ENCODE measurements around the gene SYT1. TPM values are rescaled to one million over a fixed set of nuclear protein-coding genes. Genes with fewer than 3 reads are reported as not detected.

The SYT1 gene
- total RNA-seq, 2 donors from 2014 or later = 1.3 to 1.9 TPM

DNA sequence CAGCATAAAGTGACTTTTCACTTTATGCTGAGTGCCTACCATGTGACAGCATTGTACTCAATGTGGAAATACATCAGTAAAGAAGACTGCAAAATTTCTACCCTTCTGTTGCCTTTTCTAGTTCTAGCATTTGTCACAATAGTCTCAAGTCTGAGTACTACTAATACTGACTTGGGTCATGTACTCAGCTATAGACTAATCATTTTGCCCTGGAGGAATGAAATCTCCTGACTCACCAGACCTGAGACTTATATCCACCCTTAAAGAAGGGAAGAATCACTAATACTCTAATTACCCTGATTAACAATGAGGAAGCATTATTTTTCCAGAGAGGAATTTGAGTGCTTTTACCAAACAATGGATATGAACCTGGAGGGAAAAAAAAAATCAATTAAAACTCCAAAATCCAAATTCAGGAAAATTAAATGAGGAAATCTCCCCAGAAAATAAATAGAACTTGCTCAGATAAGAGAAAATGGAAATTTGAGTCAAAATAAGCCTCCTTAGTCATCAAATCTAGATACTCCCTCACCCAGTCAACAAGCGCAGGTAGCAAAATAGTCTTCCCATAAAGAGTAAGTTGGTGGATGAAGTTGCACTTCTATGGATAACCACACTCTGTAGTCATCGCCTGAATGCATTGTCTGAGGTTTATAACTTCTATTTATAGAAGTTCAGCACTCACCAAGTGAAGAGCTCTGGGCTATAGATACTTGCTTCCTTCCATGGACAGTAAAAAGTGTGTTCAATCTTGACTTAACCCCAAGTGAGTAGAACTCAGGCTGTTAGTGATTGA is 386.6 kb downstream of the SYT1 start:
- Histone ChIP-seq H3K27me3 (replicated peaks; ENCODE audit: insufficient read depth) (no peaks in the 10 kb centered on the region), H3K9me3 (no peaks in the 10 kb centered on the region), H3K4me1 (ENCODE audit: control insufficient read depth in 1 of 2, low read depth in 2 of 2) (no peaks in the 10 kb centered on the region), H3K27ac (no peak overlapping the region), H3K4me3 (no peak overlapping the region), H3K36me3 (no peaks in the 10 kb centered on the region)
- no peak for DNase-seq (ENCODE audit: low spot score)
- ATAC-seq (ENCODE audit: insufficient number of reproducible peaks, low FRiP score, low read depth) = no peak
- TF ChIP-seq, protein P1, sequence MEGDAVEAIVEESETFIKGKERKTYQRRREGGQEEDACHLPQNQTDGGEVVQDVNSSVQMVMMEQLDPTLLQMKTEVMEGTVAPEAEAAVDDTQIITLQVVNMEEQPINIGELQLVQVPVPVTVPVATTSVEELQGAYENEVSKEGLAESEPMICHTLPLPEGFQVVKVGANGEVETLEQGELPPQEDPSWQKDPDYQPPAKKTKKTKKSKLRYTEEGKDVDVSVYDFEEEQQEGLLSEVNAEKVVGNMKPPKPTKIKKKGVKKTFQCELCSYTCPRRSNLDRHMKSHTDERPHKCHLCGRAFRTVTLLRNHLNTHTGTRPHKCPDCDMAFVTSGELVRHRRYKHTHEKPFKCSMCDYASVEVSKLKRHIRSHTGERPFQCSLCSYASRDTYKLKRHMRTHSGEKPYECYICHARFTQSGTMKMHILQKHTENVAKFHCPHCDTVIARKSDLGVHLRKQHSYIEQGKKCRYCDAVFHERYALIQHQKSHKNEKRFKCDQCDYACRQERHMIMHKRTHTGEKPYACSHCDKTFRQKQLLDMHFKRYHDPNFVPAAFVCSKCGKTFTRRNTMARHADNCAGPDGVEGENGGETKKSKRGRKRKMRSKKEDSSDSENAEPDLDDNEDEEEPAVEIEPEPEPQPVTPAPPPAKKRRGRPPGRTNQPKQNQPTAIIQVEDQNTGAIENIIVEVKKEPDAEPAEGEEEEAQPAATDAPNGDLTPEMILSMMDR (IDR thresholded peaks at IDR 0.05) = no peak

DNA sequence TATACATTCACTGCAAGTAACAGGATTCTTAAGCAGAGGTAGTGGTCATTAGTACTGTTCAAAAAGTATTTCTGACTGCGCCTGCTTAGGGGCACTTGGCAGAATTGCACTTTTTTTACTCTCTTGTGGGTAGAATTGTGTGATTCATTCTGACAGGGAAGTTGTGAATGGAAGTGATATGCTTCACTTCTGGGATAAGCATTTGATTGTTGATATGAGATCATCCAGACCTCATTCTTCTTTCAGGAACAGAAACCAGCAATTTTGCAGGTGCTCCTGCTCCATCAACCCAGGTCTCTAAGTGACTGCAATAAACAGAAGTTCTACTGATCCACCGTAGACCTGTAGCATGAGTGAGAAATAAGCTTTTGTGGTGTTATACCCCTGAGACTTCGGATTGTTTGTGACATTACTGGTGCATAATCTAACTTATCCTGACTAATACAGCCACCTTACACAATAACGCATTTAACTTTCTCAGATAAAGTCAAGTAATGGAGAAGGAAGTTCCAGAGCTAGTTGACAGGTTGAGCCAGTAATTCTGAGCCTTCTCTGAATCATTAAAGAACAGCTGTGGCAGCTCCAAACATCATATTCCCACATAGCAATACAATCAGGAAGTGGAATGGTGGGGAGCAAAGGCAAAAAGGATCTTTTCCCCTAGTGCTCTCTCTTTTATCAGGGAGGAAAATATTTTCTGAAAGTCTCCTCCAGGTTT is 387.9 kb downstream of the SYT1 start:
- H3K36me3 ChIP-seq = no peaks in the 10 kb centered on the region
- H3K4me1 ChIP-seq (ENCODE audit: control insufficient read depth in 1 of 2, low read depth in 2 of 2) = no peaks in the 10 kb centered on the region
- ATAC-seq (ENCODE audit: insufficient number of reproducible peaks, low FRiP score, low read depth) = no peak
- no peak overlapping the region for H3K27ac ChIP-seq
- H3K9me3 ChIP-seq = no peaks in the 10 kb centered on the region
- H3K27me3 ChIP-seq (replicated peaks; ENCODE audit: insufficient read depth) = no peaks in the 10 kb centered on the region
- H3K4me3 ChIP-seq = no peak overlapping the region
- TF ChIP-seq, protein P1 (IDR thresholded peaks at IDR 0.05) = no peak
- no peak for DNase-seq (ENCODE audit: low spot score)

DNA sequence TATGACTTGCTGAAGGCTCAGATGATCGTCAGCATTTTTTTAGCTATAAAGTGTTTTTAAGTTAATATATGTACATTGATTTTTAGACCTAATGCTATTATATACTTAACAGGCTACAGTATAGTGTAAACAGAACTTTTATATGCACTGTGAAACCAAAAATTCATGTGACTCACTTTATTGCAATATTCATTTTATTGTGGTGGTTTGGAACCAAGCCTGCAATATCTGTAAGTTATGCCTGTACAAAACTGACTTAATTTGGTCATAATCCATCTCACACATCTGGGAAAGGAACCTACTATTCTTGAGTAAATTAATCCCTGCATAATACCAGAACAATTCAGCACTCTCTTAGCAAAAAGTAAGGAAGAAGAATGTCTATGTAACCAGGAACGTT is 390.7 kb downstream of the SYT1 start:
- H3K27me3 ChIP-seq (replicated peaks; ENCODE audit: insufficient read depth) = no peaks in the 10 kb centered on the region
- TF ChIP-seq, protein P1 (IDR thresholded peaks at IDR 0.05) = no peak

DNA sequence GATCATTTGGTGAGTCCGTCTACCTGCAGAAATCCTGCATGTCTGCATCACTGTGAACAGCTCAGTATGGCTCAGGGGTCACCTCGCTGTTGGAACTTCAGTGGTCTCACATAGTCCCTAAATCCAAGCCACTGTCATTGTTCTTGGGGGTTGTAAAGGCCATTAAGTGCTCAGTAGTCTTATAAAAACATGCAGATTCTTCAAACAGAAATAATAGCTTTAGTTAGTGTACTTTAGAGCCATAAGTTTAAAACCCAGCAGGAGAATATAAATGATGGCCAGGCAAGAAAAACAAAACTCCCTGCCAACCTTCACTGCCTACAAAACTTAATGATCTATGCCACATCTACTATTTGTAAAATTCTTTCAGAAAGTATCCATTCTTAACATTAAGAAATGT is 396.3 kb downstream of the SYT1 start:
- H3K27ac ChIP-seq = no peak overlapping the region
- no peaks in the 10 kb centered on the region for H3K4me1 ChIP-seq (ENCODE audit: control insufficient read depth in 1 of 2, low read depth in 2 of 2)
- DNase-seq (ENCODE audit: low spot score) = no peak
- no peaks in the 10 kb centered on the region for H3K27me3 ChIP-seq (replicated peaks; ENCODE audit: insufficient read depth)
- no peaks in the 10 kb centered on the region for H3K9me3 ChIP-seq
- TF ChIP-seq, protein P1 (IDR thresholded peaks at IDR 0.05) = no peak
- H3K4me3 ChIP-seq = no peak overlapping the region
- no peaks in the 10 kb centered on the region for H3K36me3 ChIP-seq
- ATAC-seq (ENCODE audit: insufficient number of reproducible peaks, low FRiP score, low read depth) = no peak

More for the DNA sequence above, 390.7 kb downstream of the SYT1 start:
- Histone ChIP-seq H3K27ac (no peak overlapping the region), H3K4me1 (ENCODE audit: control insufficient read depth in 1 of 2, low read depth in 2 of 2) (no peaks in the 10 kb centered on the region), H3K36me3 (no peaks in the 10 kb centered on the region), H3K9me3 (no peaks in the 10 kb centered on the region), H3K4me3 (no peak overlapping the region)
- ATAC-seq (ENCODE audit: insufficient number of reproducible peaks, low FRiP score, low read depth) (no peak), DNase-seq (ENCODE audit: low spot score) (no peak)

DNA sequence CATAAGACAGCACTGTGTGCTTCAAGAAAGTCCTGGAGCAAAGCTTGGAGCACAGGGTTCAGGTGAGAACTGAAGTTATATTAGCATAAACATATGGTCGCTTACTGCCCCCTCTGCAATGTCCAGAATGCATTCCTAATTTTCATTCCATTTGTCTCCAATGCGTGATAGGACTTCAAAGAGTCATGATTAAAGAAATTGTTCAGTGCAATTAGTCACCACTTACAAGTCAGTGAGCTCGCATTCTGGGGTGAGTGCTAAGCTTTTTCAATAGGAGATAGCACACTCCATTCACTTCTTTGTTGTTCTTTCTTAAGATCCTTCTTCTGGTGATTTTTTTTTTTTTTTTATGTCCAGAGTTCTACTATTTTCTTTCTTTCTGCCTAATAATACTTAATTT is 398.4 kb downstream of the SYT1 start:
- Histone ChIP-seq H3K4me3 (no peak overlapping the region), H3K27me3 (replicated peaks; ENCODE audit: insufficient read depth) (no peaks in the 10 kb centered on the region), H3K36me3 (no peaks in the 10 kb centered on the region), H3K9me3 (no peaks in the 10 kb centered on the region), H3K27ac (no peak overlapping the region), H3K4me1 (ENCODE audit: control insufficient read depth in 1 of 2, low read depth in 2 of 2) (no peaks in the 10 kb centered on the region)
- DNase-seq (ENCODE audit: low spot score) = no peak
- ATAC-seq (ENCODE audit: insufficient number of reproducible peaks, low FRiP score, low read depth) = no peak
- TF ChIP-seq, protein P1 (IDR thresholded peaks at IDR 0.05) = no peak

Data from thoracic aorta (tissue), 2 donors.